KMS-11 (cell line): ENCODE data around the gene DACT1.
A peak's percentile ranks its signal among the peaks of the same experiment; 100 is the strongest.

Experiments used
- H2AFZ ChIP-seq: fragments of 200-600 bp; sonication (generic); 2 replicates; pipeline ENCODE4 v1.6.1; 2016; ENCODE audit warnings: antibody characterized with exemption, mixed run types, low read depth
- H3K27ac ChIP-seq: fragments of 200-600 bp; sonication (generic); 2 replicates; pipeline ENCODE4 v1.6.1; 2016; ENCODE audit warnings: mild to moderate bottlenecking, mixed run types
- H3K27me3 ChIP-seq: fragments of 200-600 bp; sonication (generic); 2 replicates; pipeline ENCODE4 v1.6.1; 2017; ENCODE audit warnings: mild to moderate bottlenecking, low read depth, mixed run types, moderate library complexity; ENCODE audit not compliant: insufficient read depth
- H3K36me3 ChIP-seq: fragments of 200-600 bp; sonication (generic); 2 replicates; pipeline ENCODE4 v1.6.1; 2017; ENCODE audit warnings: mild to moderate bottlenecking, mixed run types; ENCODE audit not compliant: insufficient read depth
- H3K4me1 ChIP-seq: fragments of 200-600 bp; sonication (generic); 2 replicates; pipeline ENCODE4 v1.6.1; 2016; ENCODE audit warnings: mild to moderate bottlenecking, low read depth, mixed run types; ENCODE audit not compliant: poor library complexity, severe bottlenecking
- H3K4me2 ChIP-seq: fragments of 200-600 bp; sonication (generic); 2 replicates; pipeline ENCODE4 v1.7.0; 2016; ENCODE audit warnings: mild to moderate bottlenecking, mixed run types
- H3K4me3 ChIP-seq: fragments of 200-600 bp; sonication (generic); IDR thresholded peaks from 2 replicates; pipeline ENCODE4 v1.6.1; 2017; ENCODE audit warnings: low read depth, low read length, mixed read lengths; ENCODE audit not compliant: insufficient read depth
- H3K79me2 ChIP-seq: fragments of 200-600 bp; sonication (generic); 2 replicates; pipeline ENCODE4 v1.6.1; 2016; ENCODE audit warnings: low read depth, mixed run types; ENCODE audit not compliant: insufficient read depth
- H3K9ac ChIP-seq: fragments of 200-600 bp; sonication (generic); 2 replicates; pipeline ENCODE4 v1.6.1; 2016; ENCODE audit warnings: mild to moderate bottlenecking, mixed run types
- H4K20me1 ChIP-seq: fragments of 200-600 bp; sonication (generic); 2 replicates; pipeline ENCODE4 v1.6.1; 2016; ENCODE audit warnings: mild to moderate bottlenecking, mixed run types; ENCODE audit not compliant: insufficient read depth
- CTCF ChIP-seq: fragments of 200-600 bp; sonication (generic); conservative IDR thresholded peaks from 2 replicates; pipeline ENCODE4 v1.6.1; 2017; ENCODE audit warnings: low read depth, mild to moderate bottlenecking, antibody characterized with exemption, low read length, moderate library complexity, mixed read lengths

DACT1 gene

GRCh38 chr14:58639842-58640484 is 2.2 kb downstream of the DACT1 start:
- Histone ChIP-seq H3K27ac (no peak overlapping the region), H2AFZ (no peak overlapping the region), H3K27me3 (no peaks in the 10 kb centered on the region), H3K4me2 (no peak overlapping the region), H3K79me2 (no peaks in the 10 kb centered on the region), H3K4me3 (no peak overlapping the region), H3K9ac (no peak overlapping the region), H3K4me1 (peaks cover 5% of the 10 kb centered on the region), H3K36me3 (no peaks in the 10 kb centered on the region), H4K20me1 (no peaks in the 10 kb centered on the region)
- 0 out of 2 replicates have a peak, but pooled peaks have one; percentile 17 for TF ChIP-seq CTCF

GRCh38 chr14:58640959-58641358 is 3.2 kb downstream of the DACT1 start:
- Histone ChIP-seq H3K9ac (no peak overlapping the region), H3K36me3 (no peaks in the 10 kb centered on the region), H4K20me1 (no peaks in the 10 kb centered on the region), H3K27me3 (no peaks in the 10 kb centered on the region), H3K4me3 (no peak overlapping the region), H3K4me2 (no peak overlapping the region), H3K4me1 (peaks cover 5% of the 10 kb centered on the region), H2AFZ (no peak overlapping the region), H3K27ac (no peak overlapping the region), H3K79me2 (no peaks in the 10 kb centered on the region)
- no peak for TF ChIP-seq CTCF

- no peak overlapping the region for H3K4me3 ChIP-seq
- H3K4me1 ChIP-seq: peaks cover 5% of the 10 kb centered on the region
- TF ChIP-seq CTCF: no peak
- no peaks in the 10 kb centered on the region for H3K27me3 ChIP-seq
- no peak overlapping the region for H2AFZ ChIP-seq
- no peaks in the 10 kb centered on the region for H3K36me3 ChIP-seq
- H3K4me2 ChIP-seq: no peak overlapping the region
- H3K27ac ChIP-seq: no peak overlapping the region
- H3K79me2 ChIP-seq: no peaks in the 10 kb centered on the region
- H4K20me1 ChIP-seq: no peaks in the 10 kb centered on the region
- H3K9ac ChIP-seq: no peak overlapping the region
Measured at GRCh38 chr14:58641509-58641908, 3.7 kb downstream of the DACT1 start.

- no peak for TF ChIP-seq CTCF
- H4K20me1 ChIP-seq: no peaks in the 10 kb centered on the region
- no peak overlapping the region for H2AFZ ChIP-seq
- H3K4me2 ChIP-seq: no peak overlapping the region
- H3K36me3 ChIP-seq: no peaks in the 10 kb centered on the region
- no peak overlapping the region for H3K27ac ChIP-seq
- H3K4me3 ChIP-seq: no peak overlapping the region
- H3K27me3 ChIP-seq: no peaks in the 10 kb centered on the region
- no peaks in the 10 kb centered on the region for H3K79me2 ChIP-seq
- no peak overlapping the region for H3K9ac ChIP-seq
- peaks cover 5% of the 10 kb centered on the region for H3K4me1 ChIP-seq
Measured at GRCh38 chr14:58643366-58643765, 5.6 kb downstream of the DACT1 start.
